ENCODE measurements around the gene HSPB6.
"Not testable (repeated sequence)": the region's sequence is repeated elsewhere in the genome, so short reads cannot be mapped to it uniquely, and the experiment has no call there.

Gene HSPB6

DNA sequence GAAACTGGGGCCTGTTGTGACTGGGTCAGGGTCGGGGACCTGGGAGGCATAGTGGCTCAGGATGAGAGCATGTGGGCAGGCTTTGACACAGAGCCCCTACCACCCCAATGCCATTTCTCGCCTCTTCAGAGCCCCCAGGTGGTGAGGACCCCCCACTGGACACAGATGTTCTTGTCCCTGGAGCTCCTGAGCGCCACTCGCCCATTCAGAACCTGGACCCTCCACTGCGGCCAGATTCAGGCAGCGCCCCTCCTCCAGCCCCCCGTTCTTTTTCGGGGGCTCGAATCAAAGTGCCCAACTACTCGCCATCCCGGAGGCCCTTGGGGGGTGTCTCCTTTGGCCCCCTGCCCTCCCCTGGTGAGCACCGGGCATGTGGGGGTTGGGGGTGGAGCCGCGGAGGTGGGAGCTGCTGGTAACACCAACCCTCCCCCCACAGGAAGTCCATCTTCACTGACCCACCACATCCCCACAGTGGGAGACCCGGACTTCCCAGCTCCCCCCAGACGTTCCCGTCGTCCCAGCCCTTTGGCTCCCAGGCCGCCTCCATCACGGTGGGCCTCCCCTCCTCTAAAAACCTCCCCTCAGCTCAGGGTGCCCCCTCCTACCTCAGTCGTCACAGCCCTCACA lies 24.9 kb downstream of the HSPB6 start:
- no peak for DNase-seq (ENCODE audit: low read depth, low spot score)

- no peak for DNase-seq (ENCODE audit: low read depth, low spot score)
Measured at GRCh38 chr19:35731353-35731752, 25.5 kb downstream of the HSPB6 start.

- no peak for DNase-seq (ENCODE audit: low read depth, low spot score)
Measured at GRCh38 chr19:35730326-35730725, 26.5 kb downstream of the HSPB6 start.

GRCh38 chr19:35729763-35730162 lies 27.1 kb downstream of the HSPB6 start:
- no peak for DNase-seq (ENCODE audit: low read depth, low spot score)

- no peak for DNase-seq (ENCODE audit: low read depth, low spot score)
Measured at GRCh38 chr19:35729021-35729420, 27.8 kb downstream of the HSPB6 start.

DNA sequence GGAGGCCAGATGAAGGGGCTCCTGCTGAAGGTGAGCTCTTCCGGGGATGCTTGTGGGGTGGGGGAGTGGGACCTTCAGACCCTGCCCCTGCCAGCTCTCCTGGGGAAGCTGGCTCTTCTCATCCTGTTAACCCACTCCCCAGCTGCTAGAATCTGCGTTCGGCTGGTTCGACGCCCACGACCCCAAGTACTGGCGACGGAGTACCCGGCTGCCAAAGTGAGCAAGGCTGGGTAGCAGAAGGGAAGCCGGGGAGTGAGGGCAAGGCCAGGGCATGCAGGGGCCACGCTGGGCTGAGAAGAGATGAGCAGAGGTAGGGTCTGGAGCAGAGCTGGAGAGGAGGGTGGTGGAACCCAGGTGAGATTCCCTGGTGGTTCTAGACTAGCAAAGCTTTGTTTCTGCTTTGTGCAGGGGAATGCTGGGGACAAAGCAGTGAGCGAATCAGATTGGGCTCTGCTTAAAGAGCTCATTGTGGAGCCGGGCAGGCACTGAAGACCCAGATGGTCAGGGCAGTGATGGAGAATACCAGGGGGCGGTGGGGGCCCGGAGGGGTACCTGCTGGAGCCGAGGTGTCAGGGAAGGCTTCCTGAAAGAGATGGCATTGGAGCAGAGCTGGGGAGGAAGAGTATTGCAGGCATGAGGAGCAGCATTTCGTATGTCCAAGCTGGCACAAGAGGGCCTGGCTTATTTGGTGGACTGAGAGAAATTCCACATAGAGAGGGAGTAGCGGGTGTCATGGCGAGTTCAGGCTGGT lies 28.7 kb downstream of the HSPB6 start:
- no peak for DNase-seq (ENCODE audit: low read depth, low spot score)

DNA sequence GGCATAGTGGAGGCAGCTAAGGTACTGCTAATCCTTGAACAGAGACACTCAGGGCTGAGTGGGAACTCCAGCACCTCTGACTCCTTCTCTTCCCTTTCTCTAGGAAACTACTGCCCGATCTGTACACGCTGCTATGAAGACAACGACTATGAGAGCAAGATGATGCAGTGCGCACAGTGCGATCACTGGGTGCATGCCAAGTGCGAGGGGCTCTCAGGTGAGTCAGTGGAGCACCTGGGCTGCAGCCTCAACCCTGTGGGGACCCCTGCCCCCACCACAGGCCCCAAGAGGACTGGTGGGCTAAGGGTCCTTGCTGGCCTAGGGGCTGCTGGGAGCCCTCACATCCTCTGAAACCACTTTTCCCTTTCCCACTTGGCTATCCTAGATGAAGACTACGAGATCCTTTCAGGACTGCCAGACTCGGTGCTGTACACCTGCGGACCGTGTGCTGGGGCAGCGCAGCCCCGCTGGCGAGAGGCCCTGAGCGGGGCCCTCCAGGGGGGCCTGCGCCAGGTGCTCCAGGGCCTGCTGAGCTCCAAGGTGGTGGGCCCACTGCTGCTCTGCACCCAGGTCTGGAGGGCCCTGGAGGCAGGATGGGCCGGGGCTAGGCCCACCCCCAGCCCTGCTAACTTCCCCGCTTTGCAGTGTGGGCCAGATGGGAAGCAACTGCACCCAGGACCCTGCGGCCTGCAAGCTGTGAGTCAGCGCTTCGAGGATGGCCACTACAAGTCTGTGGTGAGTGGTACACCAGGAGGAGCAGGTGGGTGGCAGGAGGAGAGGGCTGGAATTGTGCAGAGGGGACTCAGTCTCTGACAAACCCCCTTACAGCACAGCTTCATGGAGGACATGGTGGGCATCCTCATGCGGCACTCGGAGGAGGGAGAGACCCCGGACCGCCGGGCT lies 29.5 kb downstream of the HSPB6 start:
- DNase-seq (ENCODE audit: low read depth, low spot score), result no peak

GRCh38 chr19:35725216-35725861 lies 31.5 kb downstream of the HSPB6 start:
- no peak for DNase-seq (ENCODE audit: low read depth, low spot score)

DNA sequence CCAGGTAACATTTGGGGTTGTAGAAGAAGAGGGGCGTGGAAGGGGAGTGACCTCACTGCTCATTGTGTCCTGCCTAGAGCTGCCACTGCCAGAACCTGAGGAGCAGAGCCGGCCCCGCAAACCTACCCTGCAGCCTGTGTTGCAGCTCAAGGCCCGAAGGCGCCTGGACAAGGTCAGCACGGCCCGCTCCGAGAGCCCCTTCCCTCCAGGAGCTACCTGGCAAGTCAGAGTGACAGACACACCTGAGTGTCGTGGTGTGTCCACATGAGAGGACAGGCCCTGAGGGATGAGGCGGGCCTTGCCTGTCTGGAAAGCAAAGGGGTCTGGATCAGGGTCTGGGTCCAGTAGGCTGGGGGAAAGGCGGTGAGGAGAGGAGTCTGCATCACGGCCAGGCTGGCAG lies 32.3 kb downstream of the HSPB6 start:
- DNase-seq (ENCODE audit: low read depth, low spot score), result no peak

DNA sequence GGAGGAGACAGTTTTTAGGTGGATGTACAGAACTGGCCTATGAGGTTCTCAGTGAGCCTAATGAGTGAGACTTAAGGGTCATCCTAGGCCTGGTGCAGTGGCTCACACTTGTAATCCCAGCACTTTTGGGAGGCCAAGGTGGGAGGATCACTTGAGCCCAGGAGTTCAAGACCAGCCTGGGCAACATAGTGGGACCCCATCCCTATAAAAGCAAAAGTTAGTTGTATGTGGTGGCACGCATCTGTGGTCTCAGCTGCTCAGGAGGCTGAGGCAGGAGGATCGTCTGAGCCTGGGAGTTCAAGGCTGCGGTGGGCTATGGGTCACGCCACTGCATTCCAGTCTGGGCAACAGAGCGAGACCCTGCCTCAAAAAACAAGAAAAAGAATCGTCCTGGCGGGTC lies 32.7 kb downstream of the HSPB6 start:
- not testable (repeated sequence) for DNase-seq (ENCODE audit: low read depth, low spot score)

GRCh38 chr19:35723671-35724070 lies 33.2 kb downstream of the HSPB6 start:
- no peak for DNase-seq (ENCODE audit: low read depth, low spot score)

- no peak for DNase-seq (ENCODE audit: low read depth, low spot score)
Measured at GRCh38 chr19:35722897-35723296, 33.9 kb downstream of the HSPB6 start.

DNA sequence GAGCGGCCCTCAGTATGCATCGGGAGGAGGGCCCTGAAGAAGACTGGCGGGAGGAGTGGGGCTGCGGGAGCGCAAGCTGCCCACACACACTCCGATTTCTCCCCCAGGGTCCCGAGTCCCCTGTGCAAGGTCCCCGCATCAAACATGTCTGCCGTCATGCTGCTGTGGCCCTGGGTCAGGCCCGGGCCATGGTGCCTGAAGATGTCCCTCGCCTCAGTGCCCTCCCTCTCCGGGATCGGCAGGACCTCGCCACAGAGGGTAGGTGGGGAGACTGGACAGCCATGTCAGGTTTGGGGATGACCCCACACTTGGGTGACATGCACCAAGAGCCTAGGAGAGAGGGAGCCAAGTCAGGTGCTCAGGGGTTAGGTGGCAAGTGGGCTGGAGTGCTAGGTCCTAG lies 34.4 kb downstream of the HSPB6 start:
- no peak for DNase-seq (ENCODE audit: low read depth, low spot score)

DNA sequence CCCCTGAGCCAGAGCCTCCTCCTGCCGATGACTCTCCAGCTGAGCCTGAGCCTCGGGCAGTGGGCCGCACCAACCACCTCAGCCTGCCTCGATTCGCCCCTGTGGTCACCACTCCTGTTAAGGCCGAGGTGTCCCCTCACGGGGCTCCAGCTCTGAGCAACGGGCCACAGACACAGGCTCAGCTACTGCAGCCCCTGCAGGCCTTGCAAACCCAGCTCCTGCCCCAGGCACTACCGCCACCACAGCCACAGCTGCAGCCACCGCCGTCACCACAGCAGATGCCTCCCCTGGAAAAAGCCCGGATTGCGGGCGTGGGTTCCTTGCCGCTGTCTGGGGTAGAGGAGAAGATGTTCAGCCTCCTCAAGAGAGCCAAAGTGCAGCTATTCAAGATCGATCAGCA lies 35.5 kb downstream of the HSPB6 start:
- no peak for DNase-seq (ENCODE audit: low read depth, low spot score)

GRCh38 chr19:35720648-35721047 lies 36.2 kb downstream of the HSPB6 start:
- DNase-seq (ENCODE audit: low read depth, low spot score), result no peak

GRCh38 chr19:35720163-35720524 lies 36.7 kb downstream of the HSPB6 start:
- no peak for DNase-seq (ENCODE audit: low read depth, low spot score)

- no peak for DNase-seq (ENCODE audit: low read depth, low spot score)
Measured at GRCh38 chr19:35719402-35720162, 37.2 kb downstream of the HSPB6 start.

- peak; percentile 51 for DNase-seq (ENCODE audit: low read depth, low spot score)
Measured at GRCh38 chr19:35718345-35719041, 38.3 kb downstream of the HSPB6 start.

GRCh38 chr19:35717665-35718344 lies 39.0 kb downstream of the HSPB6 start, which contains the start of gene KMT2B:
TSS of gene KMT2B (plus strand) at chr19:35718003. CDS start at chr19:35718019, 16 bp downstream.
- DNase-seq (ENCODE audit: low read depth, low spot score), result peak; percentile 98

All from astrocyte of the hippocampus (primary cell).